OCI-M2 (cell line): Measurements from ENCODE around the gene FTO.

Experiments
- DNase-seq: peaks from one replicate; lab custom pipeline; 2025; ENCODE audit not compliant: unreplicated experiment; lab: John Stamatoyannopoulos, UW

The FTO gene

GRCh38 chr16:53924331-53925106 lies 220.6 kb downstream of the FTO start:
- DNase-seq = no peak

- DNase-seq = no peak
Measured at GRCh38 chr16:53925107-53925410, 221.1 kb downstream of the FTO start.

- no peak for DNase-seq
Measured at GRCh38 chr16:53925526-53925925, 221.6 kb downstream of the FTO start.

GRCh38 chr16:53926209-53926608 lies 222.3 kb downstream of the FTO start:
- no peak for DNase-seq

GRCh38 chr16:53932975-53933374 lies 229.0 kb downstream of the FTO start:
- DNase-seq = no peak

GRCh38 chr16:53933407-53933806 lies 229.5 kb downstream of the FTO start:
- DNase-seq = no peak

GRCh38 chr16:53936052-53936451 lies 232.1 kb downstream of the FTO start:
- DNase-seq = no peak

GRCh38 chr16:53936529-53936928 lies 232.6 kb downstream of the FTO start:
- no peak for DNase-seq

GRCh38 chr16:53937161-53937880 lies 233.4 kb downstream of the FTO start:
- no peak for DNase-seq

- no peak for DNase-seq
Measured at GRCh38 chr16:53944025-53944424, 240.1 kb downstream of the FTO start.

- no peak for DNase-seq
Measured at GRCh38 chr16:53945996-53946395, 242.0 kb downstream of the FTO start.

GRCh38 chr16:53946746-53947386 lies 242.9 kb downstream of the FTO start:
- no peak for DNase-seq

- DNase-seq = no peak
Measured at GRCh38 chr16:53947642-53948041, 243.7 kb downstream of the FTO start.

GRCh38 chr16:53948326-53948725 lies 244.4 kb downstream of the FTO start:
- DNase-seq = no peak

- no peak for DNase-seq
Measured at GRCh38 chr16:53948734-53949430, 244.9 kb downstream of the FTO start.

GRCh38 chr16:53949715-53950410 lies 245.9 kb downstream of the FTO start:
- DNase-seq = no peak

GRCh38 chr16:53950677-53951076 lies 246.7 kb downstream of the FTO start:
- DNase-seq = no peak

GRCh38 chr16:53952215-53953208 lies 248.6 kb downstream of the FTO start:
- DNase-seq = no peak

GRCh38 chr16:53953336-53953735 lies 249.4 kb downstream of the FTO start:
- no peak for DNase-seq
